Measurements from ENCODE around the gene AZGP1. TPM values are rescaled to one million over a fixed set of nuclear protein-coding genes. Genes with fewer than 3 reads are reported as not detected.
"Not testable (repeated sequence)": the region's sequence is repeated elsewhere in the genome, so short reads cannot be mapped to it uniquely, and the experiment has no call there.

AZGP1 gene
- total and polyA plus RNA-seq, 9 donors: 0.31 to 3.2 (median 0.83) TPM

DNA sequence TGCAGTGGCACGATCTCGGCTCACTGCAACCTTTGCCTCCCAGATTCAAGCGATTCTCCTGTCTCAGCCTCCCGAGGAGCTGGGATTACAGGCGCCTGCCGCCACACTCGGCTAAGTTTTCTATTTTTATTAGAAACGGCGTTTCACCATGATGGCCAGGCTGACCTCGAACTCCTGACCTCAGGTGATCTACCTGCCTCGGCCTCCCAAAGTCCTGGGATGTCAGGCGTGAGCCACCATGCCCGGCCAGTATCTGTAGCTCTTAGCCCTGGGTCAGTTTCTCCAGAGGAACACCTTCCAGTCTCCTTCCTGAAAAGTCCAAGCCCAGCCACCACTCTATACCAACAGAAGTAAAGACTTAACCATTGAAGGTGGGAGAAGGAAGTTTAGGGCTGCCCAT, 24.4 kb upstream of the AZGP1 start:
- Histone ChIP-seq H3K4me1 (ENCODE audit: control insufficient read depth, insufficient read depth, low read length) (peaks cover 10% of the 10 kb centered on the region), H3K27me3 (ENCODE audit: control insufficient read depth, insufficient read depth, low read length) (no peaks in the 10 kb centered on the region), H3K4me3 (ENCODE audit: low read length) (no peak overlapping the region), H3K36me3 (ENCODE audit: control insufficient read depth, insufficient read depth, low read length) (no peaks in the 10 kb centered on the region), H3K9me3 (replicated peaks; ENCODE audit: control insufficient read depth, low read depth, low read length) (no peaks in the 10 kb centered on the region), H3K27ac (ENCODE audit: low read length) (no peak overlapping the region)
- no peak for DNase-seq
- WGBS (ENCODE audit: insufficient coverage): 93% methylated on average over 13 of the region's 13 CpGs

DNA sequence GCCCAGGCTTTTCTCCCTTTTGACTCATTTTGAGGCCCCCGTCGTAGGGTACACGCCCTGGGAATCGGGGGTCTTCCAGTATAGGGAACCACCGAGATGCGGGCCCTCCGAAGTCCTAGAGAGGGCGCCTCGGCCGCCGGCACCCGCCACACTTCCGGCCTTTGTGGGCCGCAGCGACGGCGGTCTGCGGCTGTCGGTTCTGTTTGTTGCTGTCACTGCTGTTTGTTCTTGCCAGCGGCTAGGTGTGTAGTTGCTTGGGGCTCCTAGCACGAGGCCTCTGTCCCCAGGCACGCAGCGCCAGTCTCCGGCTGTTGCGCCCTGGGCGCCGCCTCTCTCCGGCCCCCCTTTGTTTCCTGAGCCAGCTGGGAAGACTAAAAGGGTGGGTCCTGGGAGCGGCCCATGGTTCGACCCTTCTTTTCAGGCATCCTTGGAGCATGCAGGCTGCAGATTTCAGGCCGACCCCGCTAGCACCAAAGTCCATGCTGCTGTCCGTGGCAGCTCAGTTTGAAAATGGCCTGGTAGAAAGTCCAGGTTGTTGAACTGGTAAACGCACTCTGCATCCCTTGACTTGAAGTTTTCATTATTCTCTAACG, 21.8 kb upstream of the AZGP1 start:
- H3K27ac ChIP-seq (ENCODE audit: low read length): peak overlapping the region; percentile 88
- H3K4me1 ChIP-seq (ENCODE audit: control insufficient read depth, insufficient read depth, low read length): peaks cover 10% of the 10 kb centered on the region
- no peaks in the 10 kb centered on the region for H3K9me3 ChIP-seq (replicated peaks; ENCODE audit: control insufficient read depth, low read depth, low read length)
- H3K4me3 ChIP-seq (ENCODE audit: low read length): peak overlapping the region; percentile 72
- DNase-seq: peak; percentile 65
- no peaks in the 10 kb centered on the region for H3K27me3 ChIP-seq (ENCODE audit: control insufficient read depth, insufficient read depth, low read length)
- under 1% methylated on average over 32 of the region's 35 CpGs for WGBS (ENCODE audit: insufficient coverage)
- H3K36me3 ChIP-seq (ENCODE audit: control insufficient read depth, insufficient read depth, low read length): no peaks in the 10 kb centered on the region

DNA sequence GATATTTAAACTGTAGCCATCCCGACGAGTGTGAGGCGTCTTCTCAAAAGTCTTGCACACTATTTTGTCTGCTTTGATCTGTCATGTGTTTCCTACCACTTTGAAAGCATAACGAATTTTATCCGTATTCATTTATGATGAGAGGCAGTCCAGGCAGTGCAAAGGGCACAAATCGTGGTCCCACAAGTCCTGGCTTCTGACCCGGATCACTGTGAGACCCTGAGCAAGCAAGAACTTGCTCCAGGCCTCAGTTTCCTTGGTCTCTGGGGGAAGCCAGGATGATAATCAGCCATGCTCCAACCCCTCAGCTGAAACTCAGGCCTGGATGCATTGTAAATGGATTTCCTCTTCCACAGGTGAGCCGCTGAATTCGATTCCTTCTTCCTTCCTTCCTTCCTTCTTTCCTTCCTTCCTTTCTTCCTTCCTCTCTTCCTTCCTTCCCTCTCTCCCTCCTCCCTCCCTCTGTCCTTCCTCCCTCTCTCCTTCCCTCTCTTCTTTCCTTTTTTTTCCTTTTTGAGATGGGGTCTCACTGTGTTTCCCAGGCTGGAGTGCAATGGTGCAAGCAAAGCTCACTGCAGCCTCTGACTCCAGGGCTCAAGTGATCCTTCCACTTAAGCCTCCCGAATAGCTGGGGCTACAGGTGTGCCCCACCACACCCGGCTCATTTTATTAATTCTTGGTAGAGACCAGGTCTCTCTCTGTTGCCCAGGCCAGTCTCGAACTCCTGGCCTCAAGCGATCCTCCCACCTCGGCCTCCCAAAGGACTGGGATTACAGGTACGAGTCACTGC, 21.1 kb upstream of the AZGP1 start:
- H3K27ac ChIP-seq (ENCODE audit: low read length): peak overlapping the region; percentile 88
- peaks cover 10% of the 10 kb centered on the region for H3K4me1 ChIP-seq (ENCODE audit: control insufficient read depth, insufficient read depth, low read length)
- H3K27me3 ChIP-seq (ENCODE audit: control insufficient read depth, insufficient read depth, low read length): no peaks in the 10 kb centered on the region
- no peak for DNase-seq
- peak overlapping the region; percentile 72 for H3K4me3 ChIP-seq (ENCODE audit: low read length)
- no peaks in the 10 kb centered on the region for H3K9me3 ChIP-seq (replicated peaks; ENCODE audit: control insufficient read depth, low read depth, low read length)
- 73% methylated on average over 14 of the region's 15 CpGs for WGBS (ENCODE audit: insufficient coverage)
- H3K36me3 ChIP-seq (ENCODE audit: control insufficient read depth, insufficient read depth, low read length): no peaks in the 10 kb centered on the region

DNA sequence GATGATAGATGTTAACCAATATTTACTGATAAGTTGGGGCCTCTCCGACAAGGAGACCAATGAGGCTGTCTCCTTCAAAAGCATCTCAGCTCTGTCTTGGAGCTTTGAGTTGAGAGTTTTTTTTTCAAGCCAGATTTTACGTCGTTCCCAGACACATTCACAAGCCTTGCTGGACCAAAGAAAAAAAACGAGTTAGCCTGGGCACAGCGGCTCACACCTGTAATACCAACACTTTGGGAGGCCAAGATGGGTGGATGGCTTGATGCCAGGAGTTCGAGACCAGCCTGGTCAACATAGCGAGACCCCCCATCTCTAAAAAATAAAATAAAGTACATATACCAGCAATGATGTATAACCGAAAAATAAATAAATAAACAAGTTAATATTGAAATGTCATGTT, 19.0 kb upstream of the AZGP1 start:
- no peak overlapping the region for H3K27ac ChIP-seq (ENCODE audit: low read length)
- peaks cover 17% of the 10 kb centered on the region for H3K4me1 ChIP-seq (ENCODE audit: control insufficient read depth, insufficient read depth, low read length)
- no peaks in the 10 kb centered on the region for H3K36me3 ChIP-seq (ENCODE audit: control insufficient read depth, insufficient read depth, low read length)
- no peak for DNase-seq
- WGBS (ENCODE audit: insufficient coverage): 80% methylated on average over 2 of the region's 8 CpGs
- H3K27me3 ChIP-seq (ENCODE audit: control insufficient read depth, insufficient read depth, low read length): peaks cover 4% of the 10 kb centered on the region
- no peak overlapping the region for H3K4me3 ChIP-seq (ENCODE audit: low read length)
- no peaks in the 10 kb centered on the region for H3K9me3 ChIP-seq (replicated peaks; ENCODE audit: control insufficient read depth, low read depth, low read length)

DNA sequence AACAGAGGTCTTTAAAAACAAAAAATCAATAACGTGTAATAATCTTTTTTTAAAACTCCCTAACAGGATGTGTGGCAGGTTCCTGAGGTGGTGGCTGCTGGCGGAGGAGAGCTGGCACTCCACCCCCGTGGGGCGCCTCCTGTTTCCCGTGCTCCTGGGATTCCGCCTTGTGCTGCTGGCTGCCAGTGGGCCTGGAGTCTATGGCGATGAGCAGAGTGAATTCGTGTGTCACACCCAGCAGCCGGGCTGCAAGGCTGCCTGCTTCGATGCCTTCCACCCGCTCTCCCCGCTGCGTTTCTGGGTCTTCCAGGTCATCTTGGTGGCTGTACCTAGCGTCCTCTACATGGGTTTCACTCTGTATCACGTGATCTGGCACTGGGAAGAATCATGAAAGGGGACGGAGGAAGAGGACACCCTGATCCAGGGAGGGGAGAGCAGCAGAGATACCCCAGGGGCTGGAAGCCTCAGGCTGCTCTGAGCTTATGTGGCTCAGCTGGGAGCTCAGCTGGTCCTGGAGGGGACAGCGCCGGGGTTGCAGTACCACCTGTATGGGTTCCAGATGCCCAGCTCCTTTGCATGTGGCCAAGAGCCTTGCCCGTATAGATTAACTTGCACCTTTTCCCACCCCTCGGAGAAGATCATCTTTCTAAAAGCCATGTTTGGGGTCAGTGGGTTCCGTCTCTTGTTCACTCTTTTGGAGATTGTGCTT, 16.7 kb upstream of the AZGP1 start:
- Histone ChIP-seq H3K4me3 (ENCODE audit: low read length) (no peak overlapping the region), H3K27me3 (ENCODE audit: control insufficient read depth, insufficient read depth, low read length) (peaks cover 7% of the 10 kb centered on the region), H3K27ac (ENCODE audit: low read length) (no peak overlapping the region), H3K36me3 (ENCODE audit: control insufficient read depth, insufficient read depth, low read length) (no peaks in the 10 kb centered on the region), H3K9me3 (replicated peaks; ENCODE audit: control insufficient read depth, low read depth, low read length) (no peaks in the 10 kb centered on the region), H3K4me1 (ENCODE audit: control insufficient read depth, insufficient read depth, low read length) (peaks cover 12% of the 10 kb centered on the region)
- WGBS (ENCODE audit: insufficient coverage): 73% methylated on average over 17 of the region's 21 CpGs
- no peak for DNase-seq

DNA sequence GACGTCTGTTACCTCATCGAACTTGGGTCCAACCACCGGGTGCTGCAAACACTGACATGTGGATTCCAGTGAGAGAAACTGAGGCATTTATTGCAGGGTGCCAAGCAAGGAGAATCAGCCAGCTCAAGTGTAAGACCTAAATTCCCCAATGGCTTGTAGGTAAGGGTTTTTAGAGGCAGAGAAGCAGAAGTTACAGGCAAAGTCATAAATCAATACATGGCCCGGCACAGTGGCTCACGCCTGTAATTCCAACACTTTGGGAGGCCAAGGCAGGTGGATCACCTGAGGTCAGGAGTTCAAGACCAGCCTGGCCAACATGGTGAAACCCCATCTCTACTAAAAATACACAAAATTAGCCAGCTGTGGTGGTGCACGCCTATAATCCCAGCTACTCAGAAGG, 15.7 kb upstream of the AZGP1 start:
- not testable (repeated sequence) for DNase-seq; H3K27me3 ChIP-seq (ENCODE audit: control insufficient read depth, insufficient read depth, low read length); H3K36me3 ChIP-seq (ENCODE audit: control insufficient read depth, insufficient read depth, low read length); H3K4me1 ChIP-seq (ENCODE audit: control insufficient read depth, insufficient read depth, low read length); H3K9me3 ChIP-seq (replicated peaks; ENCODE audit: control insufficient read depth, low read depth, low read length); H3K27ac ChIP-seq (ENCODE audit: low read length); H3K4me3 ChIP-seq (ENCODE audit: low read length)
- WGBS (ENCODE audit: insufficient coverage): 93% methylated on average over 3 of the region's 6 CpGs

DNA sequence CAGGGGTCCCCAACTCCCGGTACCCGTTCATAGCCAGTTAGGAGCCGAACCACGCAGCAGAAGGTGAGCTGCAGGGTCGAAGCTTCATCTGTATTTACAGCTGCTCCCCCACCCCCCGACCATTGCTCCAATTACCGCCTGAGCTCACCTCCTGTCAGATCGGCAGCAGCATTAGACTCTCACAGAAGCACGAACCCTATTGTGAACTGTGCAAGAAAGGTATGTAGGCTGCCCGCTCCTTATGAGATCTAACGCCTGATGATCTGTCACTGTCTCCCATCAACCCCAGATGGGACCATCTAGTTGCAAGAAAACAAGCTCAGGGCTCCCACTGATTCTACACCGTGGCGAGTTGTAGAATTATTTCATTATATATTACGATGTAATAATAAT, 14.6 kb upstream of the AZGP1 start:
- H3K4me3 ChIP-seq (ENCODE audit: low read length): peak overlapping the region; percentile 29

DNA sequence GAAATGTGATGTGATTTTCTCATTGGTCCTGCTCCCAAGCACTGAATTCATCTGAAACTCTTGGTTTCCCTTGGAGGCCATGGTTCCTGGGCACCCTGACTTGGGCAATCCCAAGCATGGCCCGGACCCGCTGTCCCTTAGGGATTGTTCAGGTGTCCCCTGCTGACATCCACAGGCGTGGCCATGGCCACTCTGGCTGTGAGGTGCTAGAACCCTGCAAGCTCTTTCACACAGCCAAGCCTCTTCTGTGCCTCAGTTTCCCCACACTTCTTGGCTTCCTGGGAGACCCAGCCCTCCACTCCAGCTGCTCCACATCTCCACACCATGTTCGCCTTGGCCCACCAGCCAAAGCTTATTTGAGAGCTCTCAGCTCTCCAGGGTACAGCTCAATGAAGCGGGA, 12.0 kb upstream of the AZGP1 start:
- Histone ChIP-seq H3K9me3 (replicated peaks; ENCODE audit: control insufficient read depth, low read depth, low read length) (no peaks in the 10 kb centered on the region), H3K27me3 (ENCODE audit: control insufficient read depth, insufficient read depth, low read length) (peaks cover 7% of the 10 kb centered on the region), H3K27ac (ENCODE audit: low read length) (no peak overlapping the region), H3K36me3 (ENCODE audit: control insufficient read depth, insufficient read depth, low read length) (no peaks in the 10 kb centered on the region), H3K4me1 (ENCODE audit: control insufficient read depth, insufficient read depth, low read length) (peaks cover 8% of the 10 kb centered on the region), H3K4me3 (ENCODE audit: low read length) (no peak overlapping the region)
- 75% methylated on average over 5 of the region's 5 CpGs for WGBS (ENCODE audit: insufficient coverage)
- no peak for DNase-seq

More for the DNA sequence above, 14.6 kb upstream of the AZGP1 start:
- H3K36me3 ChIP-seq (ENCODE audit: control insufficient read depth, insufficient read depth, low read length): no peaks in the 10 kb centered on the region
- WGBS (ENCODE audit: insufficient coverage): 10% methylated on average over 7 of the region's 14 CpGs
- H3K9me3 ChIP-seq (replicated peaks; ENCODE audit: control insufficient read depth, low read depth, low read length): no peaks in the 10 kb centered on the region
- H3K27ac ChIP-seq (ENCODE audit: low read length): no peak overlapping the region
- H3K4me1 ChIP-seq (ENCODE audit: control insufficient read depth, insufficient read depth, low read length): peaks cover 8% of the 10 kb centered on the region
- DNase-seq: no peak
- H3K27me3 ChIP-seq (ENCODE audit: control insufficient read depth, insufficient read depth, low read length): peaks cover 7% of the 10 kb centered on the region

DNA sequence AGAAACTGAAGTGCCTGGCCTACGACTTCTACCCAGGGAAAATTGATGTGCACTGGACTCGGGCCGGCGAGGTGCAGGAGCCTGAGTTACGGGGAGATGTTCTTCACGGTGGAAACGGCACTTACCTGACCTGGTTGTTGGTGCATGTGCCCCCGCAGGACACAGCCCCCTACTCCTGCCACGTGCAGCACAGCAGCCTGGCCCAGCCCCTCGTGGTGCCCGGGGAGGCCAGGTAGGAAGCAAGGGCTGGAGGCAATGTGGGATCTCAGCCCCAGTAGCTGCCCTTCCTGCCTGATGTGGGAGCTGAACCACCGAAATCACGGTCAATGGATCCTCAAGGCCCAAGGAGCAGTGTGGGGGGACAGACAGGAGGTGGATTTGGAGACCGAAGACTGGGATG, 11.5 kb upstream of the AZGP1 start:
- not testable (repeated sequence) for H3K27me3 ChIP-seq (ENCODE audit: control insufficient read depth, insufficient read depth, low read length); DNase-seq; H3K36me3 ChIP-seq (ENCODE audit: control insufficient read depth, insufficient read depth, low read length); H3K4me3 ChIP-seq (ENCODE audit: low read length); H3K9me3 ChIP-seq (replicated peaks; ENCODE audit: control insufficient read depth, low read depth, low read length); H3K27ac ChIP-seq (ENCODE audit: low read length); H3K4me1 ChIP-seq (ENCODE audit: control insufficient read depth, insufficient read depth, low read length)
- 82% methylated on average over 10 of the region's 14 CpGs for WGBS (ENCODE audit: insufficient coverage)

DNA sequence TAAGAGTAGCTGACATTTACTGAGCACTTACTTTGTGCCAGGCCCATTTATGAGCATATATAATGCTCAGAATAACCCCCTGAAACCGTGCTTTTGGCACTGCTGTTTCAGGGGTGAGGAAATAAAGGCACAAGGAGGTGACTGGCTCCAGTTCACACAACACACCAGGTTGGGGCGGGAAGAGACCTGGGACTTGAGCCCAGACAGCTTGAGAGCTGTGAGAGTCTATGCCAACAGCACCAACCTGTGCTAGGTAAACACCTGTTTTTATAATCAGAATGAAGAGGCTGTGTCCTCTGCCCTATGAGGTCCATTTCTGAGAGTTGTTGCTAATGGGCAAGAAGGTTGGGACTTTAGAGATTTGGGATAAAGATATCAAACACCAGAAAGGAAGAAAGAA, 8.8 kb upstream of the AZGP1 start:
- no peak overlapping the region for H3K27ac ChIP-seq (ENCODE audit: low read length)
- no peak overlapping the region for H3K4me3 ChIP-seq (ENCODE audit: low read length)
- H3K9me3 ChIP-seq (replicated peaks; ENCODE audit: control insufficient read depth, low read depth, low read length): no peaks in the 10 kb centered on the region
- H3K27me3 ChIP-seq (ENCODE audit: control insufficient read depth, insufficient read depth, low read length): peaks cover 2% of the 10 kb centered on the region
- DNase-seq: no peak
- WGBS (ENCODE audit: insufficient coverage): no CpG with 5 or more reads among the region's 2 CpGs
- H3K36me3 ChIP-seq (ENCODE audit: control insufficient read depth, insufficient read depth, low read length): no peaks in the 10 kb centered on the region
- no peaks in the 10 kb centered on the region for H3K4me1 ChIP-seq (ENCODE audit: control insufficient read depth, insufficient read depth, low read length)
